Osteoblast (primary cell): ENCODE data around the gene LRMDA. TPM values are rescaled to one million over a fixed set of nuclear protein-coding genes. Genes with fewer than 3 reads are reported as not detected.
"Not testable (repeated sequence)": the region's sequence is repeated elsewhere in the genome, so short reads cannot be mapped to it uniquely, and the experiment has no call there.

Source experiments
- DNase-seq: peaks from one replicate; pipeline ENCODE4 v3.0.0; 2011; ENCODE audit warnings: low spot score, mixed read lengths; ENCODE audit not compliant: insufficient read length; ENCODE audit errors: missing footprints
- H2AFZ ChIP-seq: 2 replicates; pipeline ENCODE4 v1.6.0; 2011; ENCODE audit warnings: mild to moderate bottlenecking, low read length
- H3K27ac ChIP-seq: 2 replicates; pipeline ENCODE4 v1.5.1; 2011; ENCODE audit warnings: mild to moderate bottlenecking, low read depth, low read length, moderate library complexity
- H3K27me3 ChIP-seq: 2 replicates; pipeline ENCODE4 v1.6.0; 2012; ENCODE audit warnings: mild to moderate bottlenecking, control low read depth, inconsistent platforms, low read length, moderate library complexity; ENCODE audit not compliant: insufficient read depth
- H3K36me3 ChIP-seq: 2 replicates; pipeline ENCODE4 v1.5.1; 2011; ENCODE audit warnings: mild to moderate bottlenecking, low read length, control low read depth, moderate library complexity; ENCODE audit not compliant: insufficient read depth
- H3K4me1 ChIP-seq: 2 replicates; pipeline ENCODE4 v1.5.1; 2011; ENCODE audit warnings: mild to moderate bottlenecking, low read length, control low read depth, moderate library complexity; ENCODE audit not compliant: insufficient read depth
- H3K4me2 ChIP-seq: 2 replicates; pipeline ENCODE4 v1.6.0; 2011; ENCODE audit warnings: mild to moderate bottlenecking, low read length; ENCODE audit not compliant: insufficient read depth
- H3K4me3 ChIP-seq: fragments of 200-600 bp; sonication (generic); 3 replicates; pipeline ENCODE4 v1.5.1; 2012; ENCODE audit warnings: mild to moderate bottlenecking, low read length, inconsistent platforms; ENCODE audit not compliant: insufficient read depth
- H3K79me2 ChIP-seq: 2 replicates; pipeline ENCODE4 v1.6.0; 2012; ENCODE audit warnings: mild to moderate bottlenecking, low read length, control low read depth, inconsistent platforms; ENCODE audit not compliant: insufficient read depth
- H3K9me3 ChIP-seq: 2 replicates; pipeline ENCODE4 v1.5.1; 2011; ENCODE audit warnings: low read depth, low read length, control low read depth
- H4K20me1 ChIP-seq: 2 replicates; pipeline ENCODE4 v1.6.0; 2012; ENCODE audit warnings: mild to moderate bottlenecking, low read length, control low read depth; ENCODE audit not compliant: insufficient read depth
- total RNA-seq: library from RNA; depleted of rRNA; stranded (reverse); fragments of >200 nt; gene quantifications from 2 replicates; pipeline ENCODE4 v1.2.3, GENCODE V29; 2012
- TF ChIP-seq, protein P1 (sequence below): IDR thresholded peaks from 2 replicates; pipeline ENCODE4 v1.5.1; 2011; ENCODE audit warnings: mild to moderate bottlenecking, low read depth, low read length, moderate library complexity; ENCODE audit errors: extremely low read depth

Gene LRMDA
- total RNA-seq, 1 donor, result 18.5 TPM

DNA sequence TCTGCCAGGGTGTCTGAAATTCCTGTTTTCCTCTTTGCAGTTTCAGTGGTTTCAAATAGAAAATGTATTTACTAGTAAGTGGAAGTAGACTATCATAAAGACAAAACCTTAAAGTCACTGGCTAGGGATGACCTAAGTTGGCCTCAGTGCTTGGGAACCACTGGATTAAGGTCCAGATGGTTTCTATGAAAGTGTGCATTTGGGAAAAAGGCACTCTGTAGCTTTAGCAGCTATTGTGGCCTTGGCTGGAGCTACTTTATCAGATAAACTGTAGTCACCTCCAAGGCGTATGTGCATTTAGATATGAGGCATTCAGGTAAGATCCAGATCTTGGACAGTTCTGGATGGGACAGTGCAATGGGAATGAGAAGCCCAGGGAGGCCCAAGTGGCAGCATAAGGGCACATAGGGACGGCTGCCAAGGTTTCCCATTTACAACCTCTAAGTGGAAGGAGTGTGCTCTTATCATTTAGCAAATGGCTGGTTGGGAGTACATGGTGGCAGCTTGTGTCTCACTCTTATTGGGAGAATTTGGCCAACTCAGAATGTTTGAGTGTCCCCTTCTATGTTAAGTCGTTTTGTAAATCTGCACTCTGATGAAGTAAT, 185.6 kb downstream of the LRMDA start:
- no peak overlapping the region for H3K27ac ChIP-seq
- TF ChIP-seq, protein P1, sequence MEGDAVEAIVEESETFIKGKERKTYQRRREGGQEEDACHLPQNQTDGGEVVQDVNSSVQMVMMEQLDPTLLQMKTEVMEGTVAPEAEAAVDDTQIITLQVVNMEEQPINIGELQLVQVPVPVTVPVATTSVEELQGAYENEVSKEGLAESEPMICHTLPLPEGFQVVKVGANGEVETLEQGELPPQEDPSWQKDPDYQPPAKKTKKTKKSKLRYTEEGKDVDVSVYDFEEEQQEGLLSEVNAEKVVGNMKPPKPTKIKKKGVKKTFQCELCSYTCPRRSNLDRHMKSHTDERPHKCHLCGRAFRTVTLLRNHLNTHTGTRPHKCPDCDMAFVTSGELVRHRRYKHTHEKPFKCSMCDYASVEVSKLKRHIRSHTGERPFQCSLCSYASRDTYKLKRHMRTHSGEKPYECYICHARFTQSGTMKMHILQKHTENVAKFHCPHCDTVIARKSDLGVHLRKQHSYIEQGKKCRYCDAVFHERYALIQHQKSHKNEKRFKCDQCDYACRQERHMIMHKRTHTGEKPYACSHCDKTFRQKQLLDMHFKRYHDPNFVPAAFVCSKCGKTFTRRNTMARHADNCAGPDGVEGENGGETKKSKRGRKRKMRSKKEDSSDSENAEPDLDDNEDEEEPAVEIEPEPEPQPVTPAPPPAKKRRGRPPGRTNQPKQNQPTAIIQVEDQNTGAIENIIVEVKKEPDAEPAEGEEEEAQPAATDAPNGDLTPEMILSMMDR, result no peak
- peaks cover 13% of the 10 kb centered on the region for H3K27me3 ChIP-seq
- no peaks in the 10 kb centered on the region for H3K4me1 ChIP-seq
- H3K4me3 ChIP-seq, result no peak overlapping the region
- H3K4me2 ChIP-seq, result no peak overlapping the region
- H3K9me3 ChIP-seq, result no peaks in the 10 kb centered on the region
- no peaks in the 10 kb centered on the region for H3K79me2 ChIP-seq
- no peaks in the 10 kb centered on the region for H4K20me1 ChIP-seq
- H2AFZ ChIP-seq, result no peak overlapping the region
- no peak for DNase-seq
- no peaks in the 10 kb centered on the region for H3K36me3 ChIP-seq

DNA sequence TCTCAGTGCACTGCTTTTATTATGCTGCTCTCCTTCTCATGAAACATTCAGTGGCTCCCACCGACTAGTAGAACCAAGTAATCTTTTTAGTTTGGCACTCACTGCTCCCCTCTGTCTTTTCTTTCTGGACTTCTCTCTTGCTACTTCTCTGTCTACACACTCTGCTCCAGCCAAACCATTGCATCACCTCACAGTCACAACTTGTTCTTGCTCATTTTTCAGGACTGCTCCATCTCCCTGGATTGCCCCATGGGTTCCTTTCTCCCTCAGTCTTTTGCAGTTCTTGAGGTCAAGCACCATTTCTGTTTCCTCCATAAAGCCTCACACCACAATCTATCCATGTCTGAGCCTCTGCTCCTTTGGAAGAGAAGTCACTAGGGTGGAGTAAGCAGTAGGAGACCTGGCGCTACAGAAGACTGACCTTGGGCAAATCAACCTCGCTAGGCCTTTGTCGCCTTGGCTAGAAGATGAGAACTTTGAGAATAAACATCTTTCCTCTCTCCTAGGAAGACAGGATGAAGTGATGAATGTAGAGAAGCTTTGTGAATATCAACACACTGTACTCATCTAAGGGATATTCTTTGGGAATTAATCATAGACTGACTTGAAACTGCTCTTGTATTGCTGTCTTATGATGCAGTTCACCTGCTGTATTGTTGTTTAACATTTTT, 186.2 kb downstream of the LRMDA start:
- H2AFZ ChIP-seq, result no peak overlapping the region
- no peaks in the 10 kb centered on the region for H3K79me2 ChIP-seq
- peaks cover 13% of the 10 kb centered on the region for H3K27me3 ChIP-seq
- no peak overlapping the region for H3K4me2 ChIP-seq
- no peak overlapping the region for H3K4me3 ChIP-seq
- no peaks in the 10 kb centered on the region for H4K20me1 ChIP-seq
- H3K36me3 ChIP-seq, result no peaks in the 10 kb centered on the region
- no peaks in the 10 kb centered on the region for H3K9me3 ChIP-seq
- TF ChIP-seq, protein P1, result no peak
- no peaks in the 10 kb centered on the region for H3K4me1 ChIP-seq
- H3K27ac ChIP-seq, result no peak overlapping the region
- no peak for DNase-seq

DNA sequence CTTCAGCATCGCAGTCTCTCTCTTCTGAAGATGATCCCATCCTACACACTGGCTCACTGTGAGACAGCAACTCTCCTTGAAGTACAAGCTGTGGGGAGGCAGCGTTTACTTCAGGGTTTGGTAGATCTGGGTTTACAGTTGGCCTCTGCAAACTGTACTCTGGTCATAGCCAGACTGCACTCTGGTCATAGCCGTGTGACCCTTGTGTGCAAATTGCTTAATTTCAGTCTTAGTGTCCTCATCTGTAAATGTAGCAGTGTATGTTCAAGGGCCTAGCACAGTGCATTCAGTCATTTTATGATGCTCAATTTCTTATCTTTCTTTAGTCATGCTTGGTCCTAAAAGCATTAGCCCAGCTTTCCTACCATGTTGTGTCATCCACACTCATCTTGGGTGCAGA, 188.2 kb downstream of the LRMDA start:
- Histone ChIP-seq H2AFZ (no peak overlapping the region), H3K4me3 (no peak overlapping the region), H3K9me3 (no peaks in the 10 kb centered on the region), H3K4me1 (no peaks in the 10 kb centered on the region), H4K20me1 (no peaks in the 10 kb centered on the region), H3K79me2 (no peaks in the 10 kb centered on the region), H3K4me2 (no peak overlapping the region), H3K27me3 (peaks cover 12% of the 10 kb centered on the region), H3K36me3 (no peaks in the 10 kb centered on the region), H3K27ac (no peak overlapping the region)
- no peak for DNase-seq
- TF ChIP-seq, protein P1, result no peak

DNA sequence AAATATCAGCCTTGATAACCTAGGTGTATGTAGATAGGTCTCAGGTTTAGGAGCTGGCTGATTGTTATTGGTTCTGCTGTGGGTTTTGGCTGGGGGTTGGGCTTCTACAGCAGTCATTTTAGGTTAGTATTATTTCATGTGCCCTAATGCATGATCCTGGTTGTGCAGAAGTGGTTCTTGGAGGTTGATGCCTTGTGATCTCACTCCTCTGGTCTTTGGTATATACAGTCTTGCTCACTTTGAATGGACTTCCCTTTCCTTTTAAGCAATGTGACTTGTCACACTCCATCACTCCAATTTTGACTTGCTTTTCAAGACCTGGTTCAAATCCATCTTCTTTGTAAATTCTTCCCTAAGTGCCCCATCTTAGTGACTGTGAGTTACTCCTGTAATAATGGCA, 188.9 kb downstream of the LRMDA start:
- DNase-seq, result no peak
- TF ChIP-seq, protein P1, result no peak
- Histone ChIP-seq H3K27ac (no peak overlapping the region), H3K4me1 (no peaks in the 10 kb centered on the region), H3K79me2 (no peaks in the 10 kb centered on the region), H3K9me3 (no peaks in the 10 kb centered on the region), H3K36me3 (no peaks in the 10 kb centered on the region), H2AFZ (no peak overlapping the region), H3K27me3 (peaks cover 9% of the 10 kb centered on the region), H4K20me1 (no peaks in the 10 kb centered on the region), H3K4me2 (no peak overlapping the region), H3K4me3 (no peak overlapping the region)

DNA sequence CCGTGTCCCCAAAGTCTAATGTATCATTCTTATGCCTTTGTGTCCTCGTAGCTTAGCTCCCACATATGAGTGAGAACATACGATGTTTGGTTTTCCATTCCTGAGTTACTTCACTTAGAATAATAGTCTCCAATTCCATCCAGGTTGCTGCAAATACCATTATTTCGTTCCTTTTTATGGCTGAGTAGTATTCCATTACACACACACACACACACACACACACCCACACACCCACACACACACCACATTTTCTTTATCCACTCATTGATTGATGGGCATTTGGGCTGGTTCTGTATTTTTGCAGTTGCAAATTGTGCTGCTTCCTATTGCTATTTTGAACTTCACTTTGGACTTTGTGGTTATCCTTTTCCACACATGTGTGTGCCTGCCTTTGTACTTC, 189.6 kb downstream of the LRMDA start:
- H3K4me3 ChIP-seq, H2AFZ ChIP-seq, H3K27me3 ChIP-seq, H3K4me1 ChIP-seq, H3K79me2 ChIP-seq, H3K9me3 ChIP-seq, DNase-seq, H3K36me3 ChIP-seq, H3K27ac ChIP-seq, H3K4me2 ChIP-seq, H4K20me1 ChIP-seq: not testable (repeated sequence)
